Mammary epithelial cell (primary cell): ENCODE data around the gene SNX12.

ENCODE experiments used
- EZH2 ChIP-seq: IDR thresholded peaks from 2 replicates; pipeline ENCODE4 v1.6.1; 2012; ENCODE audit warnings: low read length, inconsistent platforms, borderline replicate concordance
- TF ChIP-seq, protein P1 (sequence below), 2 donors: IDR thresholded peaks in 1 of 2; conservative IDR thresholded peaks in 1 of 2; 2 replicates each; pipeline ENCODE4 v1.5.1; 2011 to 2012; ENCODE audit warnings: inconsistent platforms in 2 of 2, low read length in 2 of 2, mild to moderate bottlenecking in 2 of 2, control low read depth in 1 of 2, low read depth in 1 of 2; ENCODE audit not compliant: insufficient read depth in 1 of 2; ENCODE audit errors: extremely low read depth in 1 of 2

DNA sequence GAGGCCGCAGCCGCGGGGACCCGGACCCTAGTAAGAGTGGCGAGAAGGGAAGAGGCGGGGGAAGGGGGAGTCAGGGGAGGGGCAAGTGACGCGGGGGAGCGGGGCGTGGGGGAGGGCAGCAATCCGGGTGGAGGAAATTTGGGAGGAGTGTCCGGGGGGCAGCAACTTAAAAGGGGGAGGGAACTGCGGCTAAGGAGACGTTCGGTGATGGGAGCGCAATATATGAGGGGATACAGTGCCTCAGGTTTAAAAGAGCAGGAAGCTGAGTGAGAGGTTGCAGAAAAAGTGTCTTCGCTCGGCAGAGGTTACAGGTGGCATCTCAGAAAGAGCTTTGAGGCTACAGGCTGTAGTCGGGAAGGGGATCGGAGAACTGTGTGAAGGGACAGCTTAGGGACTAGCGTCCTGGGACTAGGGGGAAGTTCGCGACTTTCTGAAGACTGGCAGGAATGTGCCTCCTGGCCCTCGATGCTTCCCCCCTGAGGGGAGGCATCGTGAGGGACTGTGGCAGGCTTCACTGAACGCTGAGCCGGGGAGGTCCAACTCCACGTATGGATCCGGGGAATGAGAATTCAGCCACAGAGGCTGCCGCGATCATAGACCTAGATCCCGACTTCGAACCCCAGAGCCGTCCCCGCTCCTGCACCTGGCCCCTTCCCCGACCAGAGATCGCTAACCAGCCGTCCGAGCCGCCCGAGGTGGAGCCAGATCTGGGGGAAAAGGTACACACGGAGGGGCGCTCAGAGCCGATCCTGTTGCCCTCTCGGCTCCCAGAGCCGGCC is 28.0 kb upstream of the SNX12 start:
- TF ChIP-seq, protein P1, sequence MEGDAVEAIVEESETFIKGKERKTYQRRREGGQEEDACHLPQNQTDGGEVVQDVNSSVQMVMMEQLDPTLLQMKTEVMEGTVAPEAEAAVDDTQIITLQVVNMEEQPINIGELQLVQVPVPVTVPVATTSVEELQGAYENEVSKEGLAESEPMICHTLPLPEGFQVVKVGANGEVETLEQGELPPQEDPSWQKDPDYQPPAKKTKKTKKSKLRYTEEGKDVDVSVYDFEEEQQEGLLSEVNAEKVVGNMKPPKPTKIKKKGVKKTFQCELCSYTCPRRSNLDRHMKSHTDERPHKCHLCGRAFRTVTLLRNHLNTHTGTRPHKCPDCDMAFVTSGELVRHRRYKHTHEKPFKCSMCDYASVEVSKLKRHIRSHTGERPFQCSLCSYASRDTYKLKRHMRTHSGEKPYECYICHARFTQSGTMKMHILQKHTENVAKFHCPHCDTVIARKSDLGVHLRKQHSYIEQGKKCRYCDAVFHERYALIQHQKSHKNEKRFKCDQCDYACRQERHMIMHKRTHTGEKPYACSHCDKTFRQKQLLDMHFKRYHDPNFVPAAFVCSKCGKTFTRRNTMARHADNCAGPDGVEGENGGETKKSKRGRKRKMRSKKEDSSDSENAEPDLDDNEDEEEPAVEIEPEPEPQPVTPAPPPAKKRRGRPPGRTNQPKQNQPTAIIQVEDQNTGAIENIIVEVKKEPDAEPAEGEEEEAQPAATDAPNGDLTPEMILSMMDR (conservative IDR thresholded peaks at IDR 0.05 in 1 of 2, IDR thresholded peaks at IDR 0.05 in 1 of 2; ENCODE audit: extremely low read depth in 1 of 2, insufficient read depth in 1 of 2, low read depth in 1 of 2, low read length in 2 of 2) = no peak
- no peak for TF ChIP-seq EZH2
